Measurements from ENCODE around the gene DDX4. TPM values are rescaled to one million over a fixed set of nuclear protein-coding genes. Genes with fewer than 3 reads are reported as not detected.
"Not testable (repeated sequence)": the region's sequence is repeated elsewhere in the genome, so short reads cannot be mapped to it uniquely, and the experiment has no call there.

DDX4 gene
- total RNA-seq, 2 donors from 2014 or later, result not detected

GRCh38 chr5:55815939-55816338, 78.1 kb downstream of the DDX4 start:
- ATAC-seq; H3K4me3 Mint-ChIP-seq; DNase-seq; H3K4me1 Mint-ChIP-seq; H3K9me3 ChIP-seq (ENCODE audit: control insufficient read depth, low read length, poor library complexity, severe bottlenecking); H3K36me3 Mint-ChIP-seq (ENCODE audit: low read depth); H3K27ac Mint-ChIP-seq: not testable (repeated sequence)
- peaks cover 16% of the 10 kb centered on the region for H3K27me3 Mint-ChIP-seq

DNA sequence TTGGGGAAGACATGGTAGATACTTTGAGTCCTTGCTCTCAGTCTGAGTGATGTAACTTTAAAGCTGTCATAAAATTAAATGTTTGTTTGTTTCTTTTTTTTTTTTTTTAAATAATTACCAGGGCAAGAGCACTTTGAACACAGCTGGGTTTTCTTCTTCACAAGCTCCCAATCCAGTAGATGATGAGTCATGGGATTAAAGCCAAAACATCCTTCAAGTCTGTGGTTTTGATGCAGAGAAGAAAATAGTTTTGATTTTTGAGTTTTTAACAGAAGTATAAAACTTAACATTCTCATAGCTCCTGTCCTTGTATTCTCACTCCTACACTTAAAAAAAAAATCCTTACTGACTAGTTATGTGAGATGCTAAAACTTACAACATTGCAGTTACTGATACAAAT, 78.5 kb downstream of the DDX4 start:
- Mint-ChIP-seq H3K27me3 (peaks cover 20% of the 10 kb centered on the region), H3K4me1 (peaks cover under 1% of the 10 kb centered on the region), H3K27ac (no peak overlapping the region), H3K4me3 (no peak overlapping the region), H3K36me3 (ENCODE audit: low read depth) (no peaks in the 10 kb centered on the region)
- H3K9me3 ChIP-seq (ENCODE audit: control insufficient read depth, low read length, poor library complexity, severe bottlenecking), result no peaks in the 10 kb centered on the region
- DNase-seq (no peak), ATAC-seq (no peak)

- no peak for ATAC-seq
- no peak overlapping the region for H3K4me3 Mint-ChIP-seq
Measured at GRCh38 chr5:55817030-55817429, 79.2 kb downstream of the DDX4 start.

GRCh38 chr5:55820488-55820887, 82.6 kb downstream of the DDX4 start:
- Mint-ChIP-seq H3K4me3 (no peak overlapping the region), H3K27me3 (peaks cover 62% of the 10 kb centered on the region), H3K27ac (no peak overlapping the region), H3K36me3 (ENCODE audit: low read depth) (no peaks in the 10 kb centered on the region), H3K4me1 (peaks cover 9% of the 10 kb centered on the region)
- H3K9me3 ChIP-seq (ENCODE audit: control insufficient read depth, low read length, poor library complexity, severe bottlenecking), result no peaks in the 10 kb centered on the region
- ATAC-seq (no peak), DNase-seq (no peak)

More at GRCh38 chr5:55817030-55817429, 79.2 kb downstream of the DDX4 start:
- no peaks in the 10 kb centered on the region for H3K36me3 Mint-ChIP-seq (ENCODE audit: low read depth)
- H3K27ac Mint-ChIP-seq, result no peak overlapping the region
- H3K9me3 ChIP-seq (ENCODE audit: control insufficient read depth, low read length, poor library complexity, severe bottlenecking), result no peaks in the 10 kb centered on the region
- DNase-seq, result no peak
- peaks cover 27% of the 10 kb centered on the region for H3K27me3 Mint-ChIP-seq
- H3K4me1 Mint-ChIP-seq, result peaks cover 5% of the 10 kb centered on the region

- H3K27me3 Mint-ChIP-seq, result peaks cover 63% of the 10 kb centered on the region
- peak; percentile 59 for ATAC-seq
- H3K27ac Mint-ChIP-seq, result no peak overlapping the region
- H3K4me1 Mint-ChIP-seq, result peaks cover 9% of the 10 kb centered on the region
- H3K36me3 Mint-ChIP-seq (ENCODE audit: low read depth), result peaks cover 3% of the 10 kb centered on the region
- peak in 1 of 3 donors; percentile 15 for DNase-seq
- no peaks in the 10 kb centered on the region for H3K9me3 ChIP-seq (ENCODE audit: control insufficient read depth, low read length, poor library complexity, severe bottlenecking)
- H3K4me3 Mint-ChIP-seq, result peak overlapping the region; percentile 76
Measured at GRCh38 chr5:55821731-55822512, 84.1 kb downstream of the DDX4 start.

DNA sequence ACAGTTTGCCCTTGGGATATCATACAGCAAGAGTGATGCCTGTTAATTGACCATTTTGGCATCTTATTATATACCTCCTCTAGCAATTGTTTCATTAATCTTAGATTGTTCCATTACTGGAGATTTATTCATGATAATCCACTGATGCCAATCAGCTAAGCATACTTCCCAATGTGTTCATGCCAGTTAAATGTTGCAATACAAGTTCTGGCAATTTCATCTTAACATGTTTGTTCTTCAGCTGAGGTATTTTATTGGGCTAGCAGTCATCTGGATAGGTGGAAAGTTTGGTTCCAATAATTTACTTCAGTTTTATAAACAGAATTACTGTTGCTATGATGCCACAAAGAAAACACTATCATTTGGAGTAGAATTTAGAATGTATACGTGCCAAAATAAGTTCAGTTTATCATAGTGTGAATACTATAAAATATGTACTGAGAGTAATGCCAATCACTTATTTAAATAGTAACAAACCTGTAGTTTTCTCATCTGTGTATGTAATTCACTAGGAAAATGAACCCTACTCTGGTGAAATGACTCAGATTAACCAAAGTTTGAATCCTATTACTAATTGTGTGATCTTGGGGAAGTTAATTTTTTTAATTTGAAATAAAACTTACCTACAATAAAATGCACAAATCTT, 85.4 kb downstream of the DDX4 start:
- Mint-ChIP-seq H3K27me3 (peaks cover 69% of the 10 kb centered on the region), H3K27ac (no peak overlapping the region), H3K4me1 (peaks cover 9% of the 10 kb centered on the region), H3K4me3 (no peak overlapping the region), H3K36me3 (ENCODE audit: low read depth) (peaks cover 3% of the 10 kb centered on the region)
- H3K9me3 ChIP-seq (ENCODE audit: control insufficient read depth, low read length, poor library complexity, severe bottlenecking), result no peaks in the 10 kb centered on the region
- ATAC-seq, result no peak
- no peak for DNase-seq

GRCh38 chr5:55829956-55830355, 92.1 kb downstream of the DDX4 start:
- H3K36me3 Mint-ChIP-seq (ENCODE audit: low read depth), result peaks cover 3% of the 10 kb centered on the region
- ATAC-seq (no peak), DNase-seq (no peak)
- no peak overlapping the region for H3K27ac Mint-ChIP-seq
- no peaks in the 10 kb centered on the region for H3K4me1 Mint-ChIP-seq
- H3K4me3 Mint-ChIP-seq, result no peak overlapping the region
- H3K27me3 Mint-ChIP-seq, result peaks cover 18% of the 10 kb centered on the region
- H3K9me3 ChIP-seq (ENCODE audit: control insufficient read depth, low read length, poor library complexity, severe bottlenecking), result no peaks in the 10 kb centered on the region

DNA sequence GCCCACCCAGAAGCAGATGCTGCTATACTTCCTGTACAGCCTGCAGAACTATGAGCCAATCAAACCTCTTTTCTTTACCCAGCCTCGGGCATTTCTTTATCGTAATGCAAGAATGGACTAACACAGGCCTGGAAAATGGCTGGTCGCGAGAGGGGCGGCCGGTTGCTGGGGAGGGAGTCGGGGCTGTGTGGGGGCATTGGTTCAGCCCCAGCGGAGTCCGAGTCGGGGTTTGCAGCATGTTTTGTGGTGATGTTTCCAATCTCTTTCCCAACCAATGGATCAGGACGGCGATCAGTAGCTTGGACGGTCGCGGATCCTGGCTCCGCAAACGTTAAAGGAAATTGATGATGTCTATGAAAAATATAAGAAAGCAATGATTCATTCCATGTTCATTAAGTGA, 94.6 kb downstream of the DDX4 start:
- ATAC-seq, result no peak
- Mint-ChIP-seq H3K4me3 (no peak overlapping the region), H3K27ac (no peak overlapping the region), H3K4me1 (no peaks in the 10 kb centered on the region), H3K36me3 (ENCODE audit: low read depth) (peaks cover 2% of the 10 kb centered on the region), H3K27me3 (peaks cover 9% of the 10 kb centered on the region)
- no peak for DNase-seq
- no peaks in the 10 kb centered on the region for H3K9me3 ChIP-seq (ENCODE audit: control insufficient read depth, low read length, poor library complexity, severe bottlenecking)

DNA sequence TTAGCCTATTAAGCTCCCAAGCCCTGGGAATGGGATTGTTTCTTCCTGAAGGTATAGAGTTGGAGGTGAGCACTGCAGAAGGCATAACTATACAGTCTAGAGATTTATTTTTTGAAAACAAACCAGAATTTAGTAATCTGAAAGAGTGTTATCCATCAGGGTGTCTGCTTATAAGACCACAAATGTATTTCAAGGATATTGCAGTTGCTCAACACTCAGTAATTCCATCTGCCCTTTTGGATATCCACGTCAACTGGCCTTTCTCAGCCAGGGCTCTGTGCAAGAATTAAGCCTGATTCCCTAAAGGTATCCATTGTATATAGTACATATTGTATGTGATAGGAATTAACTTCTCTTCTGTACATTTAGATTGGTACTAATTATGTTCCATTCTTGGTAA, 98.3 kb downstream of the DDX4 start:
- Mint-ChIP-seq H3K36me3 (ENCODE audit: low read depth) (peaks cover 2% of the 10 kb centered on the region), H3K27me3 (peaks cover 6% of the 10 kb centered on the region), H3K4me3 (no peak overlapping the region), H3K27ac (no peak overlapping the region), H3K4me1 (peaks cover 3% of the 10 kb centered on the region)
- DNase-seq (no peak), ATAC-seq (no peak)
- no peaks in the 10 kb centered on the region for H3K9me3 ChIP-seq (ENCODE audit: control insufficient read depth, low read length, poor library complexity, severe bottlenecking)

DNA sequence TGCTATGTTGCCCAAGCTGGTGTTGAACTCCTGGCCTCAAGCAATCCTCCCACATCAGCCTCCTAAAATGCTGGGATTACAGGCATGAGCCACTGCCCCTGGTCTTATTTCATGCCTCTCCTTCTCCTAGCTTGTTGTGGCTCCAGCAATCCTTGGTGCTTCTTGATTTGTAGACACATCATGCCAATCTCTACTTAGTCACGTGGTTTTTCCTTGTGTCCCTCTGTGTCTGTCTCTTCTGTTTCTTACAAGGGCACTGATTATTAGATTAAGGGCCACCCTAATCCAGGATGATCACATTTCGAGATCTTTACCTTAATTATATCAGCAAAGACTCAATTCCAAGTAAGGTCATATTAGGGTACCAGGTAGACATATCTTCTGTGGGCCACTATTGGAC, 104.1 kb downstream of the DDX4 start:
- DNase-seq, result no peak
- no peak for ATAC-seq
- Mint-ChIP-seq H3K27ac (no peak overlapping the region), H3K36me3 (ENCODE audit: low read depth) (no peaks in the 10 kb centered on the region), H3K27me3 (no peaks in the 10 kb centered on the region), H3K4me3 (no peak overlapping the region), H3K4me1 (peaks cover 3% of the 10 kb centered on the region)
- no peaks in the 10 kb centered on the region for H3K9me3 ChIP-seq (ENCODE audit: control insufficient read depth, low read length, poor library complexity, severe bottlenecking)

DNA sequence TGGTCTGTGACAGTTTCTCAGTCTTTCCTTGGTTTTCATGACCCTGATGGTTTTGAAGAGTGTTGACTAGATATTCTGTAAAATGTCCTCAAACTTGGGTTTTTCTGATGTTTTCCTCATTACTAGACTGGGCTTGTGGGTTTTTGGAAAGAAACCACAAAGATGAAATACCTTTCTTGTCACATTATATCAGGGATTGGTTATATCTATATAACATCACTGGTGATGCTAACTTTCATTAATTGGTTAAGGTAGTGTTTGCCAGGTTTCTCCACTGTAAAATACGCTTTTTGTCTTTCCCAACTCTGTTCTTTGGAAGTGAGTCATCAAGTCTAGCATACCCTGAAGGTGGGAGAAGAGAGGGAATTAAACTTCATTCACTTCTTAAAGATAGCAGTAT, 110.0 kb downstream of the DDX4 start:
- Mint-ChIP-seq H3K36me3 (ENCODE audit: low read depth) (peaks cover 2% of the 10 kb centered on the region), H3K27me3 (peaks cover 26% of the 10 kb centered on the region), H3K4me3 (no peak overlapping the region), H3K27ac (no peak overlapping the region), H3K4me1 (peaks cover 2% of the 10 kb centered on the region)
- ATAC-seq, result no peak
- H3K9me3 ChIP-seq (ENCODE audit: control insufficient read depth, low read length, poor library complexity, severe bottlenecking), result no peaks in the 10 kb centered on the region
- DNase-seq, result no peak

GRCh38 chr5:55848783-55849182, 110.9 kb downstream of the DDX4 start:
- Mint-ChIP-seq H3K4me1 (peaks cover 2% of the 10 kb centered on the region), H3K4me3 (no peak overlapping the region), H3K36me3 (ENCODE audit: low read depth) (peaks cover 2% of the 10 kb centered on the region), H3K27ac (no peak overlapping the region), H3K27me3 (peaks cover 26% of the 10 kb centered on the region)
- DNase-seq (no peak), ATAC-seq (no peak)
- no peaks in the 10 kb centered on the region for H3K9me3 ChIP-seq (ENCODE audit: control insufficient read depth, low read length, poor library complexity, severe bottlenecking)

GRCh38 chr5:55850839-55851674, 113.2 kb downstream of the DDX4 start, which contains the start of gene IL31RA:
IL31RA (plus strand) TSS chr5:55851357; CDS start chr5:55851571, 214 bp downstream.
- DNase-seq (no peak), ATAC-seq (no peak)
- H3K4me3 Mint-ChIP-seq, result no peak within 1 kb of the TSS
- no peak within 1 kb of the TSS for H3K27ac Mint-ChIP-seq
- peaks cover 2% of the 10 kb centered on the region for H3K36me3 Mint-ChIP-seq (ENCODE audit: low read depth)
- H3K27me3 Mint-ChIP-seq, result peaks cover 26% of the 10 kb centered on the region
- H3K4me1 Mint-ChIP-seq, result peaks cover 14% of the 10 kb centered on the region
- H3K9me3 ChIP-seq (ENCODE audit: control insufficient read depth, low read length, poor library complexity, severe bottlenecking), result no peaks in the 10 kb centered on the region
